Thoracic aorta (tissue), 2 donors: ENCODE results near the gene GOLGB1. TPM values are rescaled to one million over a fixed set of nuclear protein-coding genes. Genes with fewer than 3 reads are reported as not detected.

Source experiments
- ATAC-seq: fragments of 150-250 bp; one replicate; pipeline ENCODE4 v1.8.0; 2017; ENCODE audit warnings: low read depth; ENCODE audit not compliant: insufficient number of reproducible peaks, low FRiP score
- DNase-seq: peaks from one replicate; pipeline ENCODE4 v3.0.0-alpha.2; 2020; ENCODE audit warnings: low spot score
- H3K27ac ChIP-seq, 2 donors: fragments of 200-600 bp; sonication (generic); 1 replicate in 1 of 2; 2 replicates in 1 of 2; pipeline ENCODE4 v1.5.1; 2016; ENCODE audit warnings: mild to moderate bottlenecking in 2 of 2, moderate library complexity in 2 of 2
- H3K27me3 ChIP-seq: fragments of 200-600 bp; sonication (generic); replicated peaks from 2 replicates; pipeline ENCODE4 v1.6.0; 2016; ENCODE audit warnings: mild to moderate bottlenecking; ENCODE audit not compliant: insufficient read depth
- H3K36me3 ChIP-seq: fragments of 200-600 bp; sonication (generic); one replicate; pipeline ENCODE4 v1.5.1; 2016
- H3K4me1 ChIP-seq, 2 donors: fragments of 200-600 bp; sonication (generic); 1 replicate in 1 of 2; 2 replicates in 1 of 2; pipeline versions ENCODE4 v1.5.1 to v1.6.0; 2016; ENCODE audit warnings: low read depth in 2 of 2, mild to moderate bottlenecking in 1 of 2; ENCODE audit not compliant: control insufficient read depth in 1 of 2
- H3K4me3 ChIP-seq: fragments of 200-600 bp; sonication (generic); 2 replicates; pipeline ENCODE4 v1.5.1; 2016; ENCODE audit warnings: mild to moderate bottlenecking
- H3K9me3 ChIP-seq: fragments of 200-600 bp; sonication (generic); 2 replicates; pipeline ENCODE4 v1.5.1; 2016
- total RNA-seq, 2 donors: library from RNA; depleted of rRNA; stranded (reverse); fragments of >200 nt; gene quantifications; one replicate each; pipeline versions ENCODE4 v1.1.0 to v1.2.3, GENCODE V29; 2016
- TF ChIP-seq, protein P1 (sequence below): fragments of 200-600 bp; sonication (generic); IDR thresholded peaks from one replicate; pipeline ENCODE4 v1.5.1; 2019; ENCODE audit warnings: antibody characterized with exemption

GOLGB1 gene
- total RNA-seq, 2 donors from 2014 or later, result 62.3 to 78.5 TPM

- H3K27ac ChIP-seq, result no peak overlapping the region
- H3K4me3 ChIP-seq, result no peak overlapping the region
- no peak for ATAC-seq
- no peaks in the 10 kb centered on the region for H3K9me3 ChIP-seq
- TF ChIP-seq, protein P1, sequence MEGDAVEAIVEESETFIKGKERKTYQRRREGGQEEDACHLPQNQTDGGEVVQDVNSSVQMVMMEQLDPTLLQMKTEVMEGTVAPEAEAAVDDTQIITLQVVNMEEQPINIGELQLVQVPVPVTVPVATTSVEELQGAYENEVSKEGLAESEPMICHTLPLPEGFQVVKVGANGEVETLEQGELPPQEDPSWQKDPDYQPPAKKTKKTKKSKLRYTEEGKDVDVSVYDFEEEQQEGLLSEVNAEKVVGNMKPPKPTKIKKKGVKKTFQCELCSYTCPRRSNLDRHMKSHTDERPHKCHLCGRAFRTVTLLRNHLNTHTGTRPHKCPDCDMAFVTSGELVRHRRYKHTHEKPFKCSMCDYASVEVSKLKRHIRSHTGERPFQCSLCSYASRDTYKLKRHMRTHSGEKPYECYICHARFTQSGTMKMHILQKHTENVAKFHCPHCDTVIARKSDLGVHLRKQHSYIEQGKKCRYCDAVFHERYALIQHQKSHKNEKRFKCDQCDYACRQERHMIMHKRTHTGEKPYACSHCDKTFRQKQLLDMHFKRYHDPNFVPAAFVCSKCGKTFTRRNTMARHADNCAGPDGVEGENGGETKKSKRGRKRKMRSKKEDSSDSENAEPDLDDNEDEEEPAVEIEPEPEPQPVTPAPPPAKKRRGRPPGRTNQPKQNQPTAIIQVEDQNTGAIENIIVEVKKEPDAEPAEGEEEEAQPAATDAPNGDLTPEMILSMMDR, result no peak
- peaks cover 41% of the 10 kb centered on the region for H3K36me3 ChIP-seq
- H3K4me1 ChIP-seq, result no peaks in the 10 kb centered on the region
- no peak for DNase-seq
- H3K27me3 ChIP-seq, result no peaks in the 10 kb centered on the region
Measured at GRCh38 chr3:121724130-121724529, 25.4 kb downstream of the GOLGB1 start.

DNA sequence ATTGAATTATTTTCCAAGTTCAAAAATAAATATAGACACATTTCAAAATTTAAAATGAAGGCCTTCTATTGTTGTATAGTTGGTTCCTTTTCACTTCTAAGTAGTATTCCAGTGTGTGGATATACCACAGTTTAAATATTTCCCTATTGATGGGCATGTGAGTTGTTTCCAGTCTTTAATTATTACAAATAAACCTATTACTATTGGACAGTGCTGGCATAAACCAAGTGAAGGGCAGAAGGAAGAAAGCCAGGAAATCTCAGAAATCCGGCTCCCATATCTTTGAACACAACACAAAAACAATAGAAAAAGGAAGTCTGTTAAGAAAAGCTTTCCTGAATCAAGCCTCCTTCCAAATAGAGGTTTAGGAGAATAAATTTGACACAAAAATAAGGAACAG, 26.1 kb downstream of the GOLGB1 start:
- no peaks in the 10 kb centered on the region for H3K27me3 ChIP-seq
- H3K4me1 ChIP-seq, result no peaks in the 10 kb centered on the region
- no peak overlapping the region for H3K27ac ChIP-seq
- ATAC-seq, result no peak
- H3K4me3 ChIP-seq, result no peak overlapping the region
- TF ChIP-seq, protein P1, result no peak
- H3K36me3 ChIP-seq, result peaks cover 40% of the 10 kb centered on the region
- no peaks in the 10 kb centered on the region for H3K9me3 ChIP-seq
- no peak for DNase-seq

- Histone ChIP-seq H3K4me1 (no peaks in the 10 kb centered on the region), H3K27ac (no peak overlapping the region), H3K36me3 (peaks cover 48% of the 10 kb centered on the region), H3K9me3 (no peaks in the 10 kb centered on the region), H3K27me3 (no peaks in the 10 kb centered on the region), H3K4me3 (no peak overlapping the region)
- TF ChIP-seq, protein P1, result no peak
- no peak for DNase-seq
- ATAC-seq, result no peak
Measured at GRCh38 chr3:121722411-121722810, 27.1 kb downstream of the GOLGB1 start.

GRCh38 chr3:121720163-121720562, 29.4 kb downstream of the GOLGB1 start:
- peaks cover 56% of the 10 kb centered on the region for H3K36me3 ChIP-seq
- H3K4me1 ChIP-seq, result no peaks in the 10 kb centered on the region
- H3K27ac ChIP-seq, result no peak overlapping the region
- H3K4me3 ChIP-seq, result no peak overlapping the region
- no peaks in the 10 kb centered on the region for H3K9me3 ChIP-seq
- no peak for DNase-seq
- H3K27me3 ChIP-seq, result no peaks in the 10 kb centered on the region
- TF ChIP-seq, protein P1, result no peak
- no peak for ATAC-seq

- H3K27me3 ChIP-seq, result no peaks in the 10 kb centered on the region
- ATAC-seq (no peak), DNase-seq (no peak)
- TF ChIP-seq, protein P1, result no peak
- no peaks in the 10 kb centered on the region for H3K9me3 ChIP-seq
- H3K4me3 ChIP-seq, result no peak overlapping the region
- H3K36me3 ChIP-seq, result peaks cover 49% of the 10 kb centered on the region
- no peak overlapping the region for H3K27ac ChIP-seq
- H3K4me1 ChIP-seq, result no peaks in the 10 kb centered on the region
Measured at GRCh38 chr3:121719423-121719822, 30.1 kb downstream of the GOLGB1 start.
